ENCODE measurements around the gene CEACAM21. TPM values are rescaled to one million over a fixed set of nuclear protein-coding genes. Genes with fewer than 3 reads are reported as not detected.
A peak's percentile ranks its signal among the peaks of the same experiment; 100 is the strongest.
"Not testable (repeated sequence)": the region's sequence is repeated elsewhere in the genome, so short reads cannot be mapped to it uniquely, and the experiment has no call there.

CEACAM21 gene
- total RNA-seq, 1 donor from 2014 or later = not detected

DNA sequence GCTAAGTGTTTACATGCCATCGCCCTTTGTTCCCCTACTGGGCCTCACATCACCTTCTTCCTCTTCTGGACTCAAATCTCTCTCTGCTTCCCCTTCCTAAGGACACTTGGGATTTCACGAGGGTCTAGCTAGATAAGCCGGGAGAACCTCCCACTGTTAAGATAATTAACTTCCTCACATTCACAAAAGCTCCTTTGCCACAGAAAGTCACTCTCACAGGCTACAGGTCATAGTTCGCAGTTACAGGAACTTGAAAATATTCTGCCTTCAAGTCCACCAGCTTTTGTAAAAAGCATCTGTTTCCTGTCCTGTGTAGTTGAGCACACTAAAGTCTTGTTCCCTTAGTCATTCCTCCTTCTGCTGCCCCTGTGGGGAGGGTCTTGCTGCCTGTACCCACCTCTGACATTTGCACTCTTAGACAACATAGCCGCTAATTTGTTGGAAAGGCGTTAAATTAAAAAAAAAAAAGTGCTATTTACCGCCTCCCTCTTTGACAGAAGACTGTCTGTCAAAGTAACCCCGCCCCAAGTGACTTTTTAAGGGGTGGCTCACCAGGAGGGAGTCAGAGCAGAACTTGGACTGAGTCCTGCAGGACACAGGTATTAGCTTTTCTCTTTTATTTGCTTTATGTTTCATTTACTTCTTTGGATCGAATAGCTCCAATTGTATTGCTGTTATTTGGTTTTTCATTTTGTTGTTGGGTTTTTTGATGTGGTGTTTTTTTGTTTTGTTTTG lies 26.8 kb upstream of the CEACAM21 start:
- peak; percentile 49 for DNase-seq (ENCODE audit: low spot score)

- no peak for DNase-seq (ENCODE audit: low spot score)
Measured at GRCh38 chr19:41549884-41550283, 26.1 kb upstream of the CEACAM21 start.

- no peak for DNase-seq (ENCODE audit: low spot score)
Measured at GRCh38 chr19:41551212-41551610, 24.8 kb upstream of the CEACAM21 start.

- DNase-seq (ENCODE audit: low spot score) = no peak
Measured at GRCh38 chr19:41551711-41552110, 24.3 kb upstream of the CEACAM21 start.

DNA sequence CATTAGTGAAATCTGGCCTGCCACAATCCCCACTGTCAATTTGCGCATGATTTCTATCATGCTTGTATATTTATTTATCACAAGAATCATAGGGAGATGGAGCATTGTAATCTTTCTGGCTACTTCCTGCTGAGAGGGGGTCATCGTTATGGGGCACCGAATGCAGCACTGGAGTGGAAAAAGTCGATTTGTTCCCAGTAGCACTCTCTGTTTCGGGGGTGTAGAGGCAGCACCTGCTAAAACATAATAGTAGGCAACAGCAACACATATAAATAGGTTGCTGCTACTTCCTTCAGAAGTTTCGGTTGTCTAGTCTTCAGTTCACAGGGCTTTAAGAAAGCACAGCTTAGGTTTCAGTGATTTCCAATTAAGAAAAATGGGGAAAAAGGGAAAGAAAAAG lies 23.4 kb upstream of the CEACAM21 start:
- DNase-seq (ENCODE audit: low spot score) = no peak

DNA sequence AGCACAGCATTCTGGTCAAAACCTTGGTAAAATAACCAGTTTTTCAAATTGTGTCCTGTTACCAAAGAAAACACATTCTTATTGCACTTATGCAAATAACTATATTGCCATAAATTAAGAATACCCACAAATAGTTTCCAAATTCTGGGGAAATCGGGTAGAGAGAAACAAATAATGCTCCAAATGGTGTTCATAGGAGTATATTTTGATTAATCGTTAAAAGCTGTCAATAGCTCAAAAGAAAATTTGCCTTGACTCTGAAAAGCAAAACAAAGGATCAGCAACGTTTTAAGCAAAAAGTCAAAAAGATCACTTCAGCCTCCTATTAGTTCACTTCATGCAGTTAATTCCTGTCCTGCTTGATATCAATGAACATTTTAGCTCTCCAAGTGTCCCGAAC lies 22.2 kb upstream of the CEACAM21 start:
- DNase-seq (ENCODE audit: low spot score) = no peak

DNA sequence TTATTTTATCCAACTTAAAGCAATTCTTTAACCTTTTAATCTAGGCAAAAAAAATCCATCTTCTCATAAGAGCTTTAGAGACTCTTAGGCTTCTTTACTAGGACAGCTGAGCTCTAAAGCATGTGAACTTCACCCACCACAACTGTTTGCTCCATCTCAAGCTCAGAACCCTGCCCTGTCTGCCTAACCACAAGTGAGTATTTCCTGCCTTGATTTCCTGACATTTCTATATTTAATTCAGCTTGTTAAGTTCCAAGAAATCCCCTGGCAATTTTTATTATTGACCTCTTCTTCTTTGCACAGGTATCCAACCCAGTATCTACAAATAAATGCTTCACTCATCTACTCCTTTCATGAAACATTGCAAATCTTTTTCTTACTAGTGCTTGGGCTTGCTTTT lies 21.1 kb upstream of the CEACAM21 start:
- no peak for DNase-seq (ENCODE audit: low spot score)

DNA sequence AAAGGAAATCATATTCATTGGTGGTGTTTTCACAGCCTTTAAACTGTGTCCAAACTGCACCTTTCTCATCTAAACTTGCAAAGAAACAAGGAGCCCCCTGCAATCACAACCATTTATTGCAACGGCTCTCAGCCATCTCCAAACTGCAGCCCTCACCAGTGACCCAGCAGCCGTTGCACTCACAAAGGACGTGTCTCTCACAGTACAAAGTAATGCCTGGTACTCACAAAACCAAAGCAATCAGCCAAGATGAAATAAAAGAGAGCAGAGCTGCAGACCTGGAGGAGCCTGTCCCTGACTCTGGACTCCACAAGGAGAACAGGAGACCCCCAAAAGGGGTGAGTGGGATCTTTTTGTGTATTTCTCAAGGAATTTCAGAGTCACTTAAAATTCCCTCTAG lies 20.2 kb upstream of the CEACAM21 start:
- no peak for DNase-seq (ENCODE audit: low spot score)

DNA sequence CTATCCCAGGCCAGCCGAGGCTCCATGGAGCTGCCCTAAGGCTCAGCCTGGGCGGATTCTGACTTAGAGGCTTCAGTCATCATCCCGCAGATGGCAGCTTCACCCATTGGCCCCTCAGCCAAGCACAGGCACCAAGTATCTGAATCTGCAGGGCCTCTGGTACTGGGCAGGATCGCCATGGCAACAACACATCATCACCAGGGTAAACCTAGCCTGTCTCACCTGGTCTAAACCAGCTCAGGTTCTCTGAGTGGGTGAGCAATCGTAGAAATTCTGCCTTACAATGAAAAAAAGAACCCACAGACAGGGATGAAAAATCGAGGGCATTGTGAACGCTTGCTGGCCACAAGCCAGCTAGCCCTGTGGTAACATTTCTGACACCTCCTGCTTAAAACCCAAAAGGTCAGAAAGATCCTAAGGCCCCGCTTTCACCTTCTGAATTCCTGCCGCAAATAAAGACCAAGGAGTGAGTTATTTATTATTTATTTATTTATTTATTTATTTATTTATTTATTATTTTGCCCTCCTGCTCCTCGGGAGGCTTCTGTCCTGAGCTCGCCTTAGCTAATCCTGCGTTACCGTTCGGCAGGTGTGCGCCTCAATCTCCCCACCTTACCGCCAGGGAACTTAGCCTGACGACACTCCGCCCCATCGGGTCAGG lies 12.0 kb upstream of the CEACAM21 start:
- DNase-seq (ENCODE audit: low spot score) = no peak

DNA sequence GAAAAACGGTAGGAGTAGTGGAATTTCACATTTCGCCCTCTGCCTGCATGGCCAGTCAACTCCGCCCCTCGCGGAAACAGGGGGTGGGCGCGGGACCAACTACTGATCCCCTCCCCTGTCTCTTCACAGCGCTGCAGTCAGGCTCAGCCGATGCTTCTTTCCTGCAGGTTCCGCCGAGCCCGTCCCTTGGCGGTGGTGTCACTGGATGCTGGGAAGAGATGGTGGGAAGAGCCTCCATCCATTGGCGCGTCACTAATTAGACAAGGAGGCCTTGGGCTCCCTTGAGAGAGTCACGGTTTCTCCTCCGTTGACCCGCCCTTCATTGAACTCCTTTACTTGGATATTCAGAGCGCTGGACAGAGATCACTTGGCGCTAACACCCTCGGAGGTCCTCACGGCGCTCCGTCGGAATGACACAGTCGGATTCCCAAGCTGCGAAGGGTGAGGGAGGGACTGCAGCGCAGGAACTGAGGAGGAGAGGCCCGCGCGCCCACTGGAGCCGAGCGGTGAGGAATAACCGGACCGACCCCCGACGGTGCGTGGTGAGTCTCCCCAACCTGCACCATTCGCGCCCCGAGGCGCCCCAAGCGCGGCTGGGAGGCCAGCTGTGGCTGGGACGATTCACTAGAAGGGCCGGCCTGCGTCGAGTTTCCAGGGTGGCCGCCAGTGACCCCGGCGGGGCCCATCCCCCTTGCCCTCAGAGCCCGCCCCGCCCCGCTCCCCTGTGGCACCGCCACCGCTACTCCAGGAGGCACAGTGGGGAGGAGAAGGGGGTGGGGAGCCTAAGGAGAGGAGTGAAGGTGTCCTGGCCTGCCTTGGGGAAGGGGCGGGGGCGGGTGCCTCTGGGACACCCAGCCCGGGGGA lies 11.2 kb upstream of the CEACAM21 start:
- no peak for DNase-seq (ENCODE audit: low spot score)

DNA sequence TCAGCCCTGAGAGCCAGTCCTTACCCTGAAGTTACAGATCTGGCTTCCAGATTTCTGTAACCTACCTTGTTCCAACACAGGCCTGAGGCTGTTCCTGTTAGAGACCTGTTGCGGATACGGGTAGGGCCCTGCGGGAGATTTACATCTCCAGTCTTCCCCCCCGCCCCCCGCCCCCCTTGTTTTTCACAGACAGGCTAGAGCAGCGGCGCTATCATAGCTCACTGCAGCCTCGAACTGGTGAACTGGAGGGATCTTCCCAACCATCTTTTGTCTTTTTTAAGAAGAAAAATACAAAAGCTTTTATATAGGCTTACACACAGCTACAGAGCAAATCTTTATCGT lies 10.6 kb upstream of the CEACAM21 start:
- no peak for DNase-seq (ENCODE audit: low spot score)

GRCh38 chr19:41566001-41566400 lies 10.0 kb upstream of the CEACAM21 start:
- no peak for DNase-seq (ENCODE audit: low spot score)

- DNase-seq (ENCODE audit: low spot score) = no peak
Measured at GRCh38 chr19:41569481-41570150, 6.3 kb upstream of the CEACAM21 start.

- DNase-seq (ENCODE audit: low spot score) = no peak
Measured at GRCh38 chr19:41570179-41570578, 5.8 kb upstream of the CEACAM21 start.

GRCh38 chr19:41570639-41571112 lies 5.3 kb upstream of the CEACAM21 start:
- DNase-seq (ENCODE audit: low spot score) = peak; percentile 60

DNA sequence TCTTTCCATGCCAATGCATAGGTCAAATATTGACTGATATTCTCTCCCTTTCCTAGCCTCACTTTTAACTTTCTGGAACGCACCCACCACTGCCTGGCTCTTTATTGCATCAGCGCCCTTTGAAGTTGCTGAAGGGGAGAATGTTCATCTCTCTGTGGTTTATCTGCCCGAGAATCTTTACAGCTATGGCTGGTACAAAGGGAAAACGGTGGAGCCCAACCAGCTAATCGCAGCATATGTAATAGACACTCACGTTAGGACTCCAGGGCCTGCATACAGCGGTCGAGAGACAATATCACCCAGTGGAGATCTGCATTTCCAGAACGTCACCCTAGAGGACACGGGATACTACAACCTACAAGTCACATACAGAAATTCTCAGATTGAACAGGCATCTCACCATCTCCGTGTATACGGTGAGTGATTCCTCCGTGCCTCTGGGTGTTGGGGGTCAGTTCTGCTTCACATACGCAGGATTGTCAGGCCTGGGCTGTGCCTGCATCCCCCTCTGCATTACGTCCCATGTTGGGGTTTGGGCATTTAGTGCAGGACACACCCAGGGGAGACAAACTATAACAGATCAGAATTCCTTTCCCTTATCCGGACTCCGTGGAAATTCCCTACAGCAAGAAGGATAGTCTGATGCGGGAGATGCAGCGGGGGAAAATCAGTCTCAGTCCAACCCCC lies 1.3 kb downstream of the CEACAM21 start:
- no peak for DNase-seq (ENCODE audit: low spot score)

- no peak for DNase-seq (ENCODE audit: low spot score)
Measured at GRCh38 chr19:41577833-41578232, 1.9 kb downstream of the CEACAM21 start.

GRCh38 chr19:41578886-41579285 lies 2.9 kb downstream of the CEACAM21 start:
- DNase-seq (ENCODE audit: low spot score) = no peak

DNA sequence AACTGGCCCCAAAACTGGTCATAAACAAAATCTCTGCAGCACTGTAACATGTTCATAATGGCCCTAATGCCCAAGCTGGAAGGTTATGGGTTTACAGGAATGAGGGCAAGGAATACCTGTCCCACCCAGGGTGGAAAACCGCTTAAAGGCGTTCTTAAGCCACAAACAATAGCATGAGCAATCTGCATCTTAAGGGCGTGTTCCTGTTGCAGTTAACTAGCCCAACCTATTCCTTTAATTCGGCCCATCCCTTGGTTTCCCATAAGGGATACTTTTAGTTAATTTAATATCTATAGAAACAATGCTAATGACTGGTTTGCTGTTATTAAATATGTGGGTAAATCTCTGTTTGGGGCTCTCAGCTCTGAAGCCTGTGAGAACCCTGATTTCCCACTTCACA lies 5.1 kb downstream of the CEACAM21 start:
- not testable (repeated sequence) for DNase-seq (ENCODE audit: low spot score)

DNA sequence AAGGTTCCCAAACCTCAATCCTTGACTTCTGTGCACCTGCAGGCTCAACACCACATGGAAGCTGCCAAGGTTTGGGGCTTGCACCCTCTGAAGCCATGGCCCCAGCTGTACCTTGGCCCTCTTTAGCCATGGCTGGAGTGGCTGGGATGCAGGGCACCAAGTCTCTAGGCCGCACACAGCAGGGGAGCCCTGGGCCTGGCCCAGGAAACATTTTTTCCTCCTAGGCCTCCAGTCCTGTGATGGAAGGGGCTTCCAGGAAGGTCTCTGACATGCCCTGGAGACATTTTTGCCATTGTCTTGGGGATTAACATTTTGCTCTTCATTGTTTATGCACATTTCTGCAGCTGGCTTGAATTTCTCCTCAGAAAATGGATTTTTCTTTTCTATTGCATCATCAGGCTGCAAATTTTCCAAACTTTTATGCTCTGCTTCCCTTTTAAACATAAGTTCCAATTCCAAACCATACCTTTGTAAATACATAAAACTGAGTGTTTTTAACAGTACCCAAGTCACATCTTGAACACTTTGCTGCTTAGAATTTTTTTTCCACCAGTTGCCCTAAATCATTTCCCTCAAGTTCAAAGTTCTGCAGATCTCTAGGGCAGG lies 6.7 kb downstream of the CEACAM21 start:
- DNase-seq (ENCODE audit: low spot score) = not testable (repeated sequence)
